ENCODE data around the gene NRIP3. TPM values are rescaled to one million over a fixed set of nuclear protein-coding genes. Genes with fewer than 3 reads are reported as not detected.

The NRIP3 gene
- not detected for polyA plus RNA-seq (2012; ENCODE audit: missing spikeins)

- FAIRE-seq (no peak), DNase-seq (ENCODE audit: insufficient read length) (peak; percentile 46)
- no peak for TF ChIP-seq TAF1 (IDR thresholded peaks at IDR 0.05; ENCODE audit: borderline replicate concordance, low read depth, low read length)
- TF ChIP-seq POLR2A (IDR thresholded peaks at IDR 0.05; ENCODE audit: low read depth, low read length): no peak
- TF ChIP-seq POLR2AphosphoS5 (IDR thresholded peaks at IDR 0.05; ENCODE audit: low read depth, low read length): no peak
Measured at GRCh38 chr11:9003573-9004182, at the start of gene NRIP3. Gene NRIP3, minus strand, starts transcription at chr11:9004001. Its CDS starts 66 bp downstream, at chr11:9003935.

GRCh38 chr11:9052316-9052715 lies 48.5 kb upstream of the NRIP3 start:
- TF ChIP-seq POLR2A (IDR thresholded peaks at IDR 0.05; ENCODE audit: low read depth, low read length) (no peak), POLR2AphosphoS5 (IDR thresholded peaks at IDR 0.05; ENCODE audit: low read depth, low read length) (no peak), TAF1 (IDR thresholded peaks at IDR 0.05; ENCODE audit: borderline replicate concordance, low read depth, low read length) (no peak)
- FAIRE-seq (no peak), DNase-seq (ENCODE audit: insufficient read length) (no peak)

- TF ChIP-seq POLR2AphosphoS5 (IDR thresholded peaks at IDR 0.05; ENCODE audit: low read depth, low read length) (no peak), POLR2A (IDR thresholded peaks at IDR 0.05; ENCODE audit: low read depth, low read length) (no peak), TAF1 (IDR thresholded peaks at IDR 0.05; ENCODE audit: borderline replicate concordance, low read depth, low read length) (no peak)
- DNase-seq (ENCODE audit: insufficient read length) (no peak), FAIRE-seq (no peak)
Measured at GRCh38 chr11:9049959-9050358, 46.2 kb upstream of the NRIP3 start.

- no peak for FAIRE-seq
- TF ChIP-seq POLR2AphosphoS5 (IDR thresholded peaks at IDR 0.05; ENCODE audit: low read depth, low read length) (no peak), TAF1 (IDR thresholded peaks at IDR 0.05; ENCODE audit: borderline replicate concordance, low read depth, low read length) (no peak), POLR2A (IDR thresholded peaks at IDR 0.05; ENCODE audit: low read depth, low read length) (no peak)
- no peak for DNase-seq (ENCODE audit: insufficient read length)
Measured at GRCh38 chr11:9047964-9048523, 44.2 kb upstream of the NRIP3 start.

- no peak for DNase-seq (ENCODE audit: insufficient read length)
- TF ChIP-seq TAF1 (IDR thresholded peaks at IDR 0.05; ENCODE audit: borderline replicate concordance, low read depth, low read length) (no peak), POLR2AphosphoS5 (IDR thresholded peaks at IDR 0.05; ENCODE audit: low read depth, low read length) (no peak), POLR2A (IDR thresholded peaks at IDR 0.05; ENCODE audit: low read depth, low read length) (no peak)
- FAIRE-seq: no peak
Measured at GRCh38 chr11:9046481-9046880, 42.7 kb upstream of the NRIP3 start.

- TF ChIP-seq POLR2AphosphoS5 (IDR thresholded peaks at IDR 0.05; ENCODE audit: low read depth, low read length): no peak
- TF ChIP-seq POLR2A (IDR thresholded peaks at IDR 0.05; ENCODE audit: low read depth, low read length): no peak
- TF ChIP-seq TAF1 (IDR thresholded peaks at IDR 0.05; ENCODE audit: borderline replicate concordance, low read depth, low read length): no peak
- FAIRE-seq: no peak
- DNase-seq (ENCODE audit: insufficient read length): no peak
Measured at GRCh38 chr11:9042488-9042887, 38.7 kb upstream of the NRIP3 start.

- no peak for DNase-seq (ENCODE audit: insufficient read length)
- no peak for FAIRE-seq
- no peak for TF ChIP-seq TAF1 (IDR thresholded peaks at IDR 0.05; ENCODE audit: borderline replicate concordance, low read depth, low read length)
Measured at GRCh38 chr11:9041747-9042146, 37.9 kb upstream of the NRIP3 start.

- FAIRE-seq (peak; percentile 51), DNase-seq (ENCODE audit: insufficient read length) (no peak)
- TF ChIP-seq POLR2AphosphoS5 (IDR thresholded peaks at IDR 0.05; ENCODE audit: low read depth, low read length): no peak
- TF ChIP-seq TAF1 (IDR thresholded peaks at IDR 0.05; ENCODE audit: borderline replicate concordance, low read depth, low read length): no peak
- TF ChIP-seq POLR2A (IDR thresholded peaks at IDR 0.05; ENCODE audit: low read depth, low read length): no peak
Measured at GRCh38 chr11:9040410-9040809, 36.6 kb upstream of the NRIP3 start.

GRCh38 chr11:9039863-9040262 lies 36.1 kb upstream of the NRIP3 start:
- TF ChIP-seq TAF1 (IDR thresholded peaks at IDR 0.05; ENCODE audit: borderline replicate concordance, low read depth, low read length) (no peak), POLR2AphosphoS5 (IDR thresholded peaks at IDR 0.05; ENCODE audit: low read depth, low read length) (no peak), POLR2A (IDR thresholded peaks at IDR 0.05; ENCODE audit: low read depth, low read length) (no peak)
- FAIRE-seq: no peak
- no peak for DNase-seq (ENCODE audit: insufficient read length)

- DNase-seq (ENCODE audit: insufficient read length) (peak; percentile 25), FAIRE-seq (peak; percentile 81)
- no peak for TF ChIP-seq POLR2A (IDR thresholded peaks at IDR 0.05; ENCODE audit: low read depth, low read length)
- no peak for TF ChIP-seq TAF1 (IDR thresholded peaks at IDR 0.05; ENCODE audit: borderline replicate concordance, low read depth, low read length)
- no peak for TF ChIP-seq POLR2AphosphoS5 (IDR thresholded peaks at IDR 0.05; ENCODE audit: low read depth, low read length)
Measured at GRCh38 chr11:9039198-9039597, 35.4 kb upstream of the NRIP3 start.

GRCh38 chr11:9038541-9038940 lies 34.7 kb upstream of the NRIP3 start:
- FAIRE-seq (no peak), DNase-seq (ENCODE audit: insufficient read length) (no peak)
- TF ChIP-seq POLR2A (IDR thresholded peaks at IDR 0.05; ENCODE audit: low read depth, low read length): no peak
- no peak for TF ChIP-seq TAF1 (IDR thresholded peaks at IDR 0.05; ENCODE audit: borderline replicate concordance, low read depth, low read length)
- no peak for TF ChIP-seq POLR2AphosphoS5 (IDR thresholded peaks at IDR 0.05; ENCODE audit: low read depth, low read length)

GRCh38 chr11:9037963-9038362 lies 34.2 kb upstream of the NRIP3 start:
- TF ChIP-seq TAF1 (IDR thresholded peaks at IDR 0.05; ENCODE audit: borderline replicate concordance, low read depth, low read length) (no peak), POLR2AphosphoS5 (IDR thresholded peaks at IDR 0.05; ENCODE audit: low read depth, low read length) (no peak), POLR2A (IDR thresholded peaks at IDR 0.05; ENCODE audit: low read depth, low read length) (no peak)
- DNase-seq (ENCODE audit: insufficient read length): no peak
- FAIRE-seq: no peak
